ENCODE measurements around the gene YBEY.

YBEY gene

GRCh38 chr21:46325073-46325912, 39.2 kb downstream of the YBEY start:
- peak in 2 of 4 experiments; percentile 18 to 40 for DNase-seq (ENCODE audit: low read depth in 4 of 4, low spot score in 1 of 4)

- DNase-seq (ENCODE audit: low read depth in 4 of 4, low spot score in 1 of 4): no peak
Measured at GRCh38 chr21:46326110-46326703, 40.1 kb downstream of the YBEY start.

DNA sequence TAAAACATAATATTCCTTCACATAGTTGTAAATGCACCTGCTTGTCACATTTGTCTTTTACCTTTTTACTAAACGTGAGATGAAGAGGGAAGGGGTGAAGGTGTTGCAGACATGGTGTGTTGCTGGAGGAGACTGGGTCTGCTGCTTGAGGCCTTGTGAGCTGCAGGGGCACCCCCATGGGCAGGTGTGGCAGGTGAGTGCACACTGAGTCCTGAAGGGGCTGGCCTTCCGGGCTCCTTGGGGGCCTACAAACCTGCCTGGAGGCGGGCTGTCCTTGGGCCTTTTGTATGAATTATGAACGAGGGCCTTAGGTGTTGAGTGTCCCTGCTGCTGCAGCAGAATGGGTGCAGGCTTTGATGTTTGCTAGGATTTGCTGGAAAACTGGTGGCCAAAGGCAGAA, 41.6 kb downstream of the YBEY start:
- DNase-seq (ENCODE audit: low read depth in 4 of 4, low spot score in 1 of 4): no peak

- DNase-seq (ENCODE audit: low read depth in 4 of 4, low spot score in 1 of 4): no peak
Measured at GRCh38 chr21:46328151-46328550, 42.0 kb downstream of the YBEY start.

GRCh38 chr21:46329796-46330195, 43.7 kb downstream of the YBEY start:
- no peak for DNase-seq (ENCODE audit: low read depth in 4 of 4, low spot score in 1 of 4)

GRCh38 chr21:46334351-46335140, 48.4 kb downstream of the YBEY start:
- no peak for DNase-seq (ENCODE audit: low read depth in 4 of 4, low spot score in 1 of 4)

DNA sequence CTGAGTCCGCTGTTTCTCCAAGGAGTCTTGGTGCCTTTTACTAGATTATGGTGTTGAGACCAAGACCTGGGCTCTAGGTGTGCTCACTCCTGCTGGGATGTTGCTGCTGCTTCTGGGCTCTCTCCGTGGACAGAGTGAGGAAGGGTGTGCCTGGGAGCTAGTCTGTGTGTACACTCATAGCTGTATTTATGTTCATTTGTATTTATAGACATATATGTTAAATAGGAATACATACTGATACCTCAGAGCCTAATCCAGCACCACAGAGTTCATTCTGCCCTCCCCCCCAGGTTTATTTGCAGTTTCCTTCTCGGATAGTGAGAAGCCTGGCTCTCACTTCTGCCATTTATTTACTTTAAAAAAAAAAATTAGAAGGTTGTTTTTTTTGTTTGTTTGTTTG, 50.5 kb downstream of the YBEY start:
- no peak for DNase-seq (ENCODE audit: low read depth in 4 of 4, low spot score in 1 of 4)

- DNase-seq (ENCODE audit: low read depth in 4 of 4, low spot score in 1 of 4): no peak
Measured at GRCh38 chr21:46340998-46341397, 54.9 kb downstream of the YBEY start.

DNA sequence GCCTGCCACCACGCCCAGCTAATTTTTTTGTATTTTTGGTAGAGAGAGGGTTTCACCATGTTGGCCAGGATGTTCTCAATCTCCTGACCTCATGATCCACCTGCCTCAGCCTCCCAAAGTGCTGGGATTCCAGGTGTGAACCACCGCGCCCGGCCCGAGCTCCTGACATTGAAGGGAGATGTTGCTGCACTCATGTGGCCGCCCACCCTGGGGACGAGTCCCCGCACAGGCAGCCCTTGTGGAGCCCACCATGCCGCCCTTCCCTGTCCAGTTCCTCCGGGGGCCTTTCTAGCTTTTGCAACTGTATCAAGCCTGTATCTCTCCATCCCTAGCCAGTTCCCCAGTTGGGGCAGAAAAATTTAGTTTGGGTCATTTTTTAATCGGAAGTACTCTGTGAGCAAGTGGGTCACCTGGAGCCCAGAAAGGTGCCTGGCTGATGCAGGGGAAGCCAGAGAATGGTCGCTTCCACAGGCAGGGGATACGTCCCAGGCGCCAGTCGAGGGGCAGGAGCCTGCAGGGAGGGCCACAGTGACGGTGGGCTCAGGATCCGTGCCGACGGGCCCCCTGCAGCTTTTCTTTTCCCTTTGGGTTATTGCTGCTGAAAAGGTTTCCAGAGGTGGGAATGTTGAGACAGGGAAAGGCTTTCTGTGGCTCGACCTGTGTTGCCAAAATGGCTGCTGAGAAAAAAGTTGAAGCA, 58.2 kb downstream of the YBEY start:
- no peak for DNase-seq (ENCODE audit: low read depth in 4 of 4, low spot score in 1 of 4)

DNA sequence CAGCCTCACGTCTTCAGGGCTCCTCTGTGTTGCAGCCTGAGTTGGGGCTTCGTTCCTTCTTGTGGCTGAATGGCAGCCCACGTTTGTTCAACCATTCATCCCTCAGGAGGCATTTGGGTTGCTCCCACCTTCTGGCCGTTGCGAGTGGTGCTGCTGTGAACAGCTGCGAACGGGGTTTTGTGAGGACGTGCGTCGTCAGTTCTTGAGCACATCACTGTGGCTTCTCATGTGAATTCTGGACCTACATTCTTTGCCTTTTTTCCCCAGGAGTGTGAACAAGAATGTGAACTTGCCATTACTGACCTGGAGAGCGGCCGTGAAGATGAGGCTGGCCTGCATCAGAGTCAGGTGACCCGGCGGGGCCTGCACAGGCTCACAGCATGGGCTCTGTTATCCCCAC, 59.7 kb downstream of the YBEY start:
- no peak for DNase-seq (ENCODE audit: low read depth in 4 of 4, low spot score in 1 of 4)

DNA sequence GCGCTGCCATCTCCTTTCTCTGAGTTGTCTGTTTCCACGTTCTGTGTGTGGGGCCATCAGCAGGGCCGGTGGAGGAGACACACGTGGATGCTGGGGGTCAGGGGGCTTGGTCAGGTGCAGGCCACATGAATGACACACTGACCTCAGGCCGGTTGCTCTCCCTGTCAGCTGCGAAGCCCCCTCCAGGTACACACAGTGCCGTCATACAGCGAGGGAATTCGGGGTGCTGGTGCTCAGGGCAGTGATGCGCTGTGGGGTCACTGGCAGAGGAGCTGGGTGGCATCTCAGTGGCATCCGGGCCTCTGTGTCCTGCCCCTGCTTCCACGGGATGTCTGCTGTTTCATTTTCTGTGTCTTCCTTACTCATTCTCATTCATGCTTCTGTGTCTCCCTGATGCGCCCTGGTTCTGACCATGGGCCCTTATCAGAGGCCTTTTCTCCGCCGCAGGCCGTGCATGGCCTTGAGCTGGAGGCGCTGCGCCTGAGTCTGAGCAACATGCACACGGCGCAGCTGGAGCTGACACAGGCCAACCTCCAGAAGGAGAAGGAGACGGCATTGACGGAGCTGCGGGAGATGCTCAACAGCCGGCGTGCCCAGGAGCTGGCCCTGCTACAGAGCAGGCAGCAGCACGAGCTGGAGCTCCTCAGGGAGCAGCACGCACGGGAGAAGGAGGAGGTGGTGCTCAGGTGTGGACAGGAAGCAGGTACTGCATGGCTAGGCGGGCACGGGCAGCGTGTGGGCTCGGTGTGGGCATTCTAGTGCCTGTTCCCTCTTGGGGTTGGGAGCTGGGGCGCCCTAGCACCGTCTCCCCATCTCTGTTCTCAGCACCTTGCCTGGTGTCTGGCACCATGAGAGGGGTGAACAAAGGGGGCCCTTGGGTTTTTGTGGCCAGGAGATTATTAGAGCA, 60.4 kb downstream of the YBEY start:
- DNase-seq (ENCODE audit: low read depth in 4 of 4, low spot score in 1 of 4): no peak

DNA sequence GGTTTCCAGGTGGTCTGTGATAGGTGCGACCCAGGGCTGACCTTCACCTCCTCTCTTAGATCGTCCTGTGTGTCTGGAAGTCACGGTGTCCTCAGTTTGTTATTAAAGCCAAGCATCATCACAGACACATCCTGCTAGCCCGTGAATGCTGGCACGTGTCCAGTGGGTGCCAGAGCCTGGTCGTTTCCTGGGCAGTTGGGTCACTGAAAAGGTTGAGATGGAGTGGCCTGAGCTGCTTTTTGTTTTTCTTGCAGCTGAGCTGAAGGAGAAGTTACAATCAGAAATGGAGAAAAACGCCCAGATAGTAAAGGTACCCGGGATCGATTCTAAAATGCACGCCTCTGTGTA, 61.0 kb downstream of the YBEY start:
- no peak for DNase-seq (ENCODE audit: low read depth in 4 of 4, low spot score in 1 of 4)

All from stimulated activated CD4-positive, alpha-beta T cell treated with anti-CD3 and anti-CD28 coated beads, Interleukin-1b, Interleukin-23, amount 100 ng/mL, for 24 hours (primary cell).